Prostate gland (tissue), 2 donors: Measurements from ENCODE around the gene SLC35F3. TPM values are rescaled to one million over a fixed set of nuclear protein-coding genes. Genes with fewer than 3 reads are reported as not detected.
"Not testable (repeated sequence)": the region's sequence is repeated elsewhere in the genome, so short reads cannot be mapped to it uniquely, and the experiment has no call there.

Source experiments
- DNase-seq: peaks from one replicate; pipeline ENCODE4 v3.0.0-alpha.2; 2019; ENCODE audit warnings: low spot score
- H3K27ac ChIP-seq, 2 donors: fragments of 200-600 bp; sonication (generic); 2 replicates each; pipeline ENCODE4 v1.5.1; 2017 to 2019
- H3K27me3 ChIP-seq: fragments of 200-600 bp; sonication (generic); replicated peaks from 2 replicates; pipeline ENCODE4 v1.5.1; 2019; ENCODE audit not compliant: insufficient read depth
- H3K36me3 ChIP-seq, 2 donors: fragments of 200-600 bp; sonication (generic); 1 replicate in 1 of 2; 2 replicates in 1 of 2; pipeline versions ENCODE4 v1.5.1 to v1.8.1; 2017 to 2019
- H3K4me1 ChIP-seq: fragments of 200-600 bp; sonication (generic); replicated peaks from 2 replicates; pipeline ENCODE4 v1.5.1; 2019
- H3K4me3 ChIP-seq, 2 donors: fragments of 200-600 bp; sonication (generic); 2 replicates each; pipeline ENCODE4 v1.5.1; 2017 to 2019
- H3K9me3 ChIP-seq: fragments of 200-600 bp; sonication (generic); 2 replicates; pipeline ENCODE4 v1.5.1; 2017
- CTCF ChIP-seq, 4 experiments: fragments of 200-600 bp in 2 of 4; fragments of 450-650 bp in 2 of 4; sonication (generic) in 2 of 4; IDR thresholded peaks; 1 replicate in 3 of 4; 2 replicates in 1 of 4; pipeline ENCODE4 v1.5.1; 2016 to 2019; ENCODE audit warnings: antibody characterized with exemption in 4 of 4, mild to moderate bottlenecking in 2 of 4, moderate library complexity in 2 of 4
- POLR2A ChIP-seq: fragments of 450-650 bp; IDR thresholded peaks from one replicate; pipeline ENCODE4 v1.6.1; 2016; ENCODE audit warnings: antibody characterized with exemption, mild to moderate bottlenecking
- POLR2AphosphoS5 ChIP-seq: sonication (generic); formaldehyde crosslinking; IDR thresholded peaks from one replicate; pipeline ENCODE4 v1.6.1; 2017; ENCODE audit warnings: antibody characterized with exemption
- WGBS: methylation state at CpG from one replicate; pipeline ENCODE4 v1.1.5; 2018; 5-methylcytosine and 5-hydroxymethylcytosine counted together
- intact Hi-C: fragments of 100-400 bp; cut with DNase I; formaldehyde crosslinking; loops from one replicate; pipeline ENCODE4 v1.14.2; 2022
- total RNA-seq, 2 donors: library from RNA; depleted of rRNA; stranded (reverse); fragments of >200 nt; gene quantifications; one replicate each; pipeline ENCODE4 v1.1.0, GENCODE V29; 2016

SLC35F3 gene
- total RNA-seq, 2 donors from 2014 or later: 0.34 to 0.64 TPM

GRCh38 chr1:234114648-234115307 lies 210.3 kb downstream of the SLC35F3 start:
- TF ChIP-seq CTCF (IDR thresholded peaks at IDR 0.05): peak in 3 of 4 experiments; percentile 48 to 58 (median 56)
- TF ChIP-seq POLR2A: no peak
- Histone ChIP-seq H3K27me3 (no peaks in the 10 kb centered on the region), H3K4me1 (no peaks in the 10 kb centered on the region), H3K4me3 (no peak overlapping the region), H3K36me3 (no peaks in the 10 kb centered on the region), H3K9me3 (no peaks in the 10 kb centered on the region), H3K27ac (no peak overlapping the region)
- 10% methylated on average over 11 of the region's 11 CpGs for WGBS
- intact Hi-C loops: loop anchor here (10.0 kb wide), 1 partner anchor 200 kb away; no protein-coding TSS in a partner anchor
- peak; percentile 19 for DNase-seq

- Histone ChIP-seq H3K9me3 (no peaks in the 10 kb centered on the region), H3K27ac (no peak overlapping the region), H3K36me3 (no peaks in the 10 kb centered on the region), H3K4me3 (no peak overlapping the region), H3K27me3 (no peaks in the 10 kb centered on the region), H3K4me1 (no peaks in the 10 kb centered on the region)
- DNase-seq: no peak
- intact Hi-C loops: loop anchor here (10.0 kb wide), 1 partner anchor 196 kb away; no protein-coding TSS in a partner anchor
- no peak for TF ChIP-seq POLR2A
- no peak for TF ChIP-seq CTCF (IDR thresholded peaks at IDR 0.05)
- TF ChIP-seq POLR2AphosphoS5: no peak
Measured at GRCh38 chr1:234118911-234119310, 214.4 kb downstream of the SLC35F3 start.

GRCh38 chr1:234119431-234119830 lies 215.0 kb downstream of the SLC35F3 start:
- no peaks in the 10 kb centered on the region for H3K36me3 ChIP-seq
- DNase-seq: no peak
- no peak overlapping the region for H3K27ac ChIP-seq
- no peaks in the 10 kb centered on the region for H3K9me3 ChIP-seq
- intact Hi-C loops: loop anchor here (10.0 kb wide), 1 partner anchor 195 kb away; no protein-coding TSS in a partner anchor
- no peak for TF ChIP-seq POLR2A
- TF ChIP-seq CTCF (IDR thresholded peaks at IDR 0.05): no peak
- H3K27me3 ChIP-seq: no peaks in the 10 kb centered on the region
- H3K4me1 ChIP-seq: no peaks in the 10 kb centered on the region
- no peak overlapping the region for H3K4me3 ChIP-seq
- 88% methylated on average over 5 of the region's 5 CpGs for WGBS

- intact Hi-C loops: no loop called here
Measured at GRCh38 chr1:234120327-234120944, 216.0 kb downstream of the SLC35F3 start.

GRCh38 chr1:234121659-234122058 lies 217.2 kb downstream of the SLC35F3 start:
- intact Hi-C loops, H3K36me3 ChIP-seq, H3K27me3 ChIP-seq, H3K27ac ChIP-seq, H3K4me1 ChIP-seq, DNase-seq, H3K9me3 ChIP-seq, H3K4me3 ChIP-seq: not testable (repeated sequence)
- 99% methylated on average over 3 of the region's 3 CpGs for WGBS

More at GRCh38 chr1:234120327-234120944, 216.0 kb downstream of the SLC35F3 start:
- H3K27me3 ChIP-seq: no peaks in the 10 kb centered on the region
- 78% methylated on average over 7 of the region's 7 CpGs for WGBS
- no peak overlapping the region for H3K27ac ChIP-seq
- no peak for TF ChIP-seq CTCF (IDR thresholded peaks at IDR 0.05)
- TF ChIP-seq POLR2A: no peak
- TF ChIP-seq POLR2AphosphoS5: no peak
- H3K9me3 ChIP-seq: no peaks in the 10 kb centered on the region
- H3K36me3 ChIP-seq: no peaks in the 10 kb centered on the region
- no peaks in the 10 kb centered on the region for H3K4me1 ChIP-seq
- no peak for DNase-seq
- H3K4me3 ChIP-seq: no peak overlapping the region

GRCh38 chr1:234122571-234122970 lies 218.1 kb downstream of the SLC35F3 start:
- H3K27me3 ChIP-seq, DNase-seq, H3K4me1 ChIP-seq, H3K4me3 ChIP-seq, H3K27ac ChIP-seq, H3K9me3 ChIP-seq, intact Hi-C loops, H3K36me3 ChIP-seq: not testable (repeated sequence)
- WGBS: 86% methylated on average over 2 of the region's 2 CpGs
